ENCODE results near the gene HACD4. TPM values are rescaled to one million over a fixed set of nuclear protein-coding genes. Genes with fewer than 3 reads are reported as not detected.
A peak's percentile ranks its signal among the peaks of the same experiment; 100 is the strongest.

The HACD4 gene
- total RNA-seq, 4 donors from 2014 or later, result 1.1 to 4.8 (median 2.7) TPM

DNA sequence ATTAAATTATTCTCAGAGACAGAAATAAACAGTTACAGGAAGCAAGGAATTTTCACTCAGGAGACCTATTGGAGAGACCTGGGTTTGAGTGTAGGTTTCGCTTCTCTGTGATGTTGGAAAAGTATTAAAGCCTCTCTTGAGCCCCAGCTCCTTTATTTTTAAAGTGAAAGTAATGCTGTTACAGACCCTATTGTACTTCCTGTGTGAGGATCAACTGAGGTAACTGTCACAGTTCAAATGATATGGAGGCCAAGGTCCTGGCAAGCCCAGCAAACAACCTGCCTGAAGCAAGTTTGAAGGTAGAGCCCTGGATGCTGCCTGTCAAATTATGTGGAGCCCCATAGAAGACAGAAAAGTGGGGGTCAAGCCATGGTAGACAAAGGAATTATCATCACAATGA lies 7.9 kb upstream of the HACD4 start:
- in situ Hi-C loops (cut with MboI; ENCODE audit: low pct_ligation_motif_present in 1 of 4, low pct_unique_long_range_greater_than_20kb in 1 of 4, low sequenced_read_pairs in 3 of 4), result no loop called here

DNA sequence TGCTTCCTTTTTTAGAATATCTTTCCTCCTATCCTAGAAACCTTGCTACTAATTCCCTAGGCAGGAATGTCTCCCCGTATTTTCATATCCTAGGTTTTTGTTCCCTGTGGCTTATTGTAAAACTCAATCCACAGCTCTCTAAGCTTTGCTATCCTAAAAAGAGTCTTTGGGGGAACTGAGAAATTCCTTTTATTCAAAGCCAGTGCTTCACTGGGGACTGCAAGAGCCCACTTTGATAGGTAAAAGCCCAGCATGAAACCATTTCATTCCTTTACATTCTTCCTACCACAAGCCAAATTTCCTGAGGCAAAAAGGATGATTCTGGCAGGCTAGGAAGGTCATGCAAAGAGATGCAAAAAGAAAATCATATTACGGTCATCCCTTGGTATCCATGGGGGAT lies 5.8 kb upstream of the HACD4 start:
- H3K4me3 ChIP-seq, result no peak overlapping the region
- no peaks in the 10 kb centered on the region for H3K9me3 ChIP-seq
- H3K4me1 ChIP-seq, result no peaks in the 10 kb centered on the region
- intact Hi-C loops (cut with DNase I; ENCODE audit: low total_unique reads), result no loop called here
- in situ Hi-C loops (cut with MboI; ENCODE audit: low pct_ligation_motif_present in 1 of 4, low pct_unique_long_range_greater_than_20kb in 1 of 4, low sequenced_read_pairs in 3 of 4), result no loop called here
- no peaks in the 10 kb centered on the region for H3K27me3 ChIP-seq
- DNase-seq, result no peak
- TF ChIP-seq EP300 (IDR thresholded peaks at IDR 0.05; ENCODE audit: low read depth) (no peak), POLR2AphosphoS5 (IDR thresholded peaks at IDR 0.05) (no peak), POLR2A (IDR thresholded peaks at IDR 0.05) (no peak)
- TF ChIP-seq, protein P1, sequence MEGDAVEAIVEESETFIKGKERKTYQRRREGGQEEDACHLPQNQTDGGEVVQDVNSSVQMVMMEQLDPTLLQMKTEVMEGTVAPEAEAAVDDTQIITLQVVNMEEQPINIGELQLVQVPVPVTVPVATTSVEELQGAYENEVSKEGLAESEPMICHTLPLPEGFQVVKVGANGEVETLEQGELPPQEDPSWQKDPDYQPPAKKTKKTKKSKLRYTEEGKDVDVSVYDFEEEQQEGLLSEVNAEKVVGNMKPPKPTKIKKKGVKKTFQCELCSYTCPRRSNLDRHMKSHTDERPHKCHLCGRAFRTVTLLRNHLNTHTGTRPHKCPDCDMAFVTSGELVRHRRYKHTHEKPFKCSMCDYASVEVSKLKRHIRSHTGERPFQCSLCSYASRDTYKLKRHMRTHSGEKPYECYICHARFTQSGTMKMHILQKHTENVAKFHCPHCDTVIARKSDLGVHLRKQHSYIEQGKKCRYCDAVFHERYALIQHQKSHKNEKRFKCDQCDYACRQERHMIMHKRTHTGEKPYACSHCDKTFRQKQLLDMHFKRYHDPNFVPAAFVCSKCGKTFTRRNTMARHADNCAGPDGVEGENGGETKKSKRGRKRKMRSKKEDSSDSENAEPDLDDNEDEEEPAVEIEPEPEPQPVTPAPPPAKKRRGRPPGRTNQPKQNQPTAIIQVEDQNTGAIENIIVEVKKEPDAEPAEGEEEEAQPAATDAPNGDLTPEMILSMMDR (IDR thresholded peaks at IDR 0.05), result no peak
- no peak overlapping the region for H3K27ac ChIP-seq
- no peaks in the 10 kb centered on the region for H3K36me3 ChIP-seq
- 89 to 100% methylated on average over 2 of the region's 2 CpGs for WGBS, 2 donors (ENCODE audit: low coverage in 1 of 2)

More for the DNA sequence above, 7.9 kb upstream of the HACD4 start:
- Histone ChIP-seq H3K4me1 (no peaks in the 10 kb centered on the region), H3K36me3 (no peaks in the 10 kb centered on the region), H3K9me3 (no peaks in the 10 kb centered on the region), H3K27me3 (no peaks in the 10 kb centered on the region), H3K4me3 (no peak overlapping the region), H3K27ac (no peak overlapping the region)
- DNase-seq, result no peak
- intact Hi-C loops (cut with DNase I; ENCODE audit: low total_unique reads), result no loop called here
- TF ChIP-seq POLR2A (IDR thresholded peaks at IDR 0.05) (no peak), POLR2AphosphoS5 (IDR thresholded peaks at IDR 0.05) (no peak), EP300 (IDR thresholded peaks at IDR 0.05; ENCODE audit: low read depth) (no peak)
- 93 to 100% methylated on average over 1 of the region's 1 CpG for WGBS, 2 donors (ENCODE audit: low coverage in 1 of 2)

DNA sequence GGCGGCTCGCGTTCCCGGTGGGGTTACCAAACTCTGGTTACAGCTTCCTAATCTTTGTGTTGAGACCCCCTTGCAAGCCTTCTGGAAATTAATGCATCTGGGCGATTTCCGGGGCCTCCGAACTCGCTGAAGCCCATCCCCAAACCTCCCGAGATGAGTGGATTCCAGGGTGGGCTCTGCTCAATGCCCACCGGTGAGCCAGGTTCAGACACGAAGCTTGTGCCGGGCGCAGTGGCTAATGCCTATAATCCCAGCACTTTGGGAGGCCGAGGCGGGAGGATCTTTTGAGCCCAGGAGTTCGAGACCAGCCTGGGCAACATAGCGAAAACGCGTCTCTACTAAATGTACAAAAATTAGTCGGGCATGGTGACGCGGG lies 356 bp upstream of the HACD4 start:
- in situ Hi-C loops (cut with MboI; ENCODE audit: low pct_ligation_motif_present in 1 of 4, low pct_unique_long_range_greater_than_20kb in 1 of 4, low sequenced_read_pairs in 3 of 4) (no loop called here), intact Hi-C loops (cut with DNase I; ENCODE audit: low total_unique reads) (no loop called here)
- Histone ChIP-seq H3K4me1 (peaks cover 0 to 11% (median 4%) of the 10 kb centered on the region in 4 donors), H3K27me3 (no peaks in the 10 kb centered on the region), H3K36me3 (no peaks in the 10 kb centered on the region), H3K9me3 (no peaks in the 10 kb centered on the region), H3K4me3 (peak overlapping the region in 3 of 4 donors; percentile 52 to 68 (median 60)), H3K27ac (peak overlapping the region; percentile 84 to 90 (median 87))
- no peak for DNase-seq
- TF ChIP-seq POLR2A (IDR thresholded peaks at IDR 0.05) (no peak), EP300 (IDR thresholded peaks at IDR 0.05; ENCODE audit: low read depth) (no peak), POLR2AphosphoS5 (IDR thresholded peaks at IDR 0.05) (no peak)
- TF ChIP-seq, protein P1 (IDR thresholded peaks at IDR 0.05), result no peak
- 76% methylated on average over 22 of the region's 22 CpGs; no CpG with 5 or more reads in 1 of the 2 donors for WGBS, 2 donors (ENCODE audit: low coverage in 1 of 2)

DNA sequence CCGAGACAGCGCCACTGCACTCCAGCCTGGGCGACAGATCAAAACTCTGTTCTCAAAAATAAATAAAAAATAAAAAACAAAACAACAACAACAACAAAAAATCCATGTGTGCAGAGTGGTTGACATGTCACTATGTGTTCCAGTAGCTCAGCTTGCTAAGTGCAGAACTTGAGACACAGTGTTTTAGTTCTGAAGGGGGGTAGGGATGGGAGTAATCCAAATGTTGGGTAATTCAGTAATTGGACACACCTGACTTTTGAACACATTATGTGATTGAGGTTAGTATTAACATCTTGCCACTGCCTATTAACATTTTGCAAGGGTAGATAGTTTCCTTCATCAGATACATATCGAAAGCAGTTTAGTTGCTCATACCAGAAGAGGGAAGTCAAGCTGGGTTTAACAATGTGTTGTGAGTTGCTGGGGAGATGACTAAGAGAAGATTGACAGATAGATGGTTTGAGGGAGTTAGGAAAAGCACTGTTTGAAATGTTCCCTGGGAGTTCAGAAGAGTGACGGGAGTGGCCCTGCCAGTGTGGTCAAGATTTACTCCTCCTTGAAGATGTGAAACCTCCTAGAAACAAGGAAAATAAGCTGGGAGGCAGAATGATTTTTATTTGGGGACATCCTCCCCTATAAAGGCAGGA lies 928 bp downstream of the HACD4 start:
- in situ Hi-C loops (cut with MboI; ENCODE audit: low pct_ligation_motif_present in 1 of 4, low pct_unique_long_range_greater_than_20kb in 1 of 4, low sequenced_read_pairs in 3 of 4) (no loop called here), intact Hi-C loops (cut with DNase I; ENCODE audit: low total_unique reads) (no loop called here)
- no peaks in the 10 kb centered on the region for H3K27me3 ChIP-seq
- peaks cover 0 to 11% (median 4%) of the 10 kb centered on the region in 4 donors for H3K4me1 ChIP-seq
- H3K4me3 ChIP-seq, result peak overlapping the region; percentile 50 to 68 (median 56)
- WGBS, 2 donors (ENCODE audit: low coverage in 1 of 2), result 64 to 82% methylated on average over 4 to 5 of the region's 5 CpGs
- peak overlapping the region; percentile 84 to 90 (median 87) for H3K27ac ChIP-seq
- no peak for TF ChIP-seq EP300 (IDR thresholded peaks at IDR 0.05; ENCODE audit: low read depth)
- no peak for TF ChIP-seq POLR2A (IDR thresholded peaks at IDR 0.05)
- TF ChIP-seq, protein P1 (IDR thresholded peaks at IDR 0.05), result no peak
- no peak for TF ChIP-seq POLR2AphosphoS5 (IDR thresholded peaks at IDR 0.05)
- DNase-seq, result no peak
- no peaks in the 10 kb centered on the region for H3K36me3 ChIP-seq
- no peaks in the 10 kb centered on the region for H3K9me3 ChIP-seq
